Measurements from ENCODE around the gene NR1I3.
A peak's percentile ranks its signal among the peaks of the same experiment; 100 is the strongest.
"Not testable (repeated sequence)": the region's sequence is repeated elsewhere in the genome, so short reads cannot be mapped to it uniquely, and the experiment has no call there.

The NR1I3 gene

DNA sequence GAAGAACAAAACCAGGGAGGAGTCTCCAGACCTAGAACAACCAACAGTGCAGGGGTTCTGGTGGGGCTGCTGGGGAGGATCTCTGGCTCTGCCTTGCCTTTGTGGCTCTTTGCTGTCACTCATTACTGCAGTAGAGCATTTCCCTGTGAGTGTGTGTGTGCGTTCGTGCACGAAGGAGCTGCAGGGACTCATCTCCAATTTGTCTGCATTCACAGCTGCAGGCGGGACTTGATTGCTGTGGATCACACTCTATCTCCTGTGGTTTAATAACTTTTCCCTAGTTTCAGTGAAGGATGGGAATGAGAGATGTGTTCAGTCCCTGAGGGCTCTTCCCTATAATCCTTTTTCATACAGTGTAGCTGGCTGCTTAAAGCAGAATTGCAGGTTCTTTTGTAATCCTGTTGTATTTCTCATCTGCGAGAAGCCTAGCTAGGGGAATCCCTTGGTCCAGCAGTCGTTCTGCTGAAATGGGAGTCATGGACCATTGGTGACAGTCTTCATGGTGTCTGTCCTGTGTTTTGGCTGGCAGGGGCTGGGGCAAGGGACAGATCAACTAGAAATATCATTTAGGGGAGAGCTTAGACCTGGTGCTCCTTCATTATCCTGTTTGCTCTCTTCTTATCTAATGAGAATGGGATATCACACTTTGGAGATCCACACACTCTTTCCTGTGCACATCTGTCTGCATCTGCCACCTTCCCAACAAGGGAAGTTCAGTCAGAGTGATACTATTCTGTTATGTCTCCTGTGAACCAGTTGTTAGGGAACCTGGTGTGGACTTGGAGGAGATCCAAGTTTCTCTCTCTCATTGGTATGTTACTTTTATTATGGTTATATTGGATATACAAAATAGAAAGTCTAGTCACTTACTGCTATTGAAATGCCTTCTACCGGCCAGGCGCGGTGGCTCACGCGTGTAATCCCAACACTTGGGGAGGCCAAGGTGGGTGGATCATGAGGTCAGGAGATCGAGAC is 23.5 kb upstream of the NR1I3 start:
- 70 to 74% methylated on average over 5 to 6 of the region's 12 CpGs for WGBS, 2 experiments (ENCODE audit: insufficient coverage in 2 of 2)
- no peak overlapping the region for H3K27ac ChIP-seq (ENCODE audit: low read depth, low read length, severe bottlenecking)

DNA sequence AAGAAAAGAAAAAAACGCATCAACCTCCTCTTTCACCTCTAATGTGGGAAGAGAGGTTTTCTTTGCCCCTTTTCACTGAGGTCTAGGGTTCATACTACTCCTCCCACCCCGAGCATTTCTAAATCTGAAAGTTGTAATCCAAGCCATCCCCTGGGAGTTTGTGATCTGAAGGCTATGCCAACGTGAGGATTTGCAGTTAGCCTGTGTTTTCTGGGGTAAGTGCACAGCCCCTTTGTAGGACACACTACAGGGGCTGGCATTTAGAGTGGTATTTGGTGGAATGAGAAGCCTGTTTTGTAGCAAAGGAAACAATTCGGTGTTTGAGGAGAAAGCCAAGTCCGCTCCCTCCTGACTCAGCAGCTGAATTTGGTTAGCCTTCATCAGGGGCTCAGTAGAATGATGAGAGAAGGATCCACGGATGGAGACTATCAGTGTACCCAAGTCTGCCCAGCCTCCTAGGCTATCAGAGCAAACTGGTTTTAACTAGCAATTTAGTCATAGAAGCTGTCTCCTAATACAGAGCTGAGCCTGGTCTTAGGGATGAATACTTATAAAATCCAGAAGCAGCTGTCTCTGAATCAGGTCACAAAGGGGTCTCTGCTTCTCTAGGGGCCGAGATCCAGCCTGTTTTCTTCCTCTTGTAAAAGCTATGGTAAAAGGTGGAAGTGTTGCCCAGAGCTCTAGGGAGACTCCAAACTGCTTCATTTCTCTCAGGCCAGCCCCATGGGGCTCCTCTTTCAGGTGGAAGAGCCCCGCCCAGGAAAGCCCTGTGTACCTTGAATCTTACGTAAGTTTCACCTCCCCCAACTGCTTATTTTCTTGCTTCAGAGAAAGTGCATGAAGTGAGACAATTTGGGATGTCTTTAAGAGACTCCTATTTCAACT is 22.6 kb upstream of the NR1I3 start:
- no peaks in the 10 kb centered on the region for H3K4me1 ChIP-seq (ENCODE audit: control insufficient read depth, insufficient read depth, low read length, poor library complexity, severe bottlenecking)
- no peaks in the 10 kb centered on the region for H3K36me3 ChIP-seq (ENCODE audit: control insufficient read depth, insufficient read depth, low read length)
- WGBS, 2 experiments (ENCODE audit: insufficient coverage in 2 of 2) = 67 to 91% methylated on average over 3 to 5 of the region's 9 CpGs
- no peak overlapping the region for H3K4me3 ChIP-seq (ENCODE audit: extremely low read depth, insufficient read depth, low read length, poor library complexity, severe bottlenecking)
- H3K9me3 ChIP-seq (ENCODE audit: control insufficient read depth, low read length) = peaks cover 11% of the 10 kb centered on the region
- no peak overlapping the region for H3K27ac ChIP-seq (ENCODE audit: low read depth, low read length, severe bottlenecking)

More for the DNA sequence above, 23.5 kb upstream of the NR1I3 start:
- peaks cover 7% of the 10 kb centered on the region for H3K4me1 ChIP-seq (ENCODE audit: control insufficient read depth, insufficient read depth, low read length, poor library complexity, severe bottlenecking)
- H3K4me3 ChIP-seq (ENCODE audit: extremely low read depth, insufficient read depth, low read length, poor library complexity, severe bottlenecking) = no peak overlapping the region
- H3K9me3 ChIP-seq (ENCODE audit: control insufficient read depth, low read length) = peaks cover 11% of the 10 kb centered on the region
- no peaks in the 10 kb centered on the region for H3K36me3 ChIP-seq (ENCODE audit: control insufficient read depth, insufficient read depth, low read length)

DNA sequence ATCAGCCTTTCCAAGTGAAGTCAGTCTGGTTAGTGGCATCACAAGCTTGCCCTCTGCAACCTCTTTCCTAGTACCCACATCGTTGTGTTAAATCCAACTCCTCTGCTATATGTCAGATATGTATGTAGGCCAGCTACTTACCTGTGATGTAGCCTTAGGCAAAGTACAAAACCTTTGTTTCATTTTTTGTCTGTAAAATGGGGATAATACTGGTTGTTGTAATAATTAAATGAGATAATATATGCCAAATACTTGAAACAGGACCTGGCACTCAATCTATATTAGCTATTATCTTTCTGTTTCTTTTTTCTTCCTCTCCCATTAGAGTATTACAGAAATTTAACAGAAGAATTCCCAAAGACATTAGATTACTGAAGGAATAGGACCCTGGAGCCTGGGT is 21.8 kb upstream of the NR1I3 start:
- Histone ChIP-seq H3K4me1 (ENCODE audit: control insufficient read depth, insufficient read depth, low read length, poor library complexity, severe bottlenecking) (no peaks in the 10 kb centered on the region), H3K27ac (ENCODE audit: low read depth, low read length, severe bottlenecking) (no peak overlapping the region), H3K4me3 (ENCODE audit: extremely low read depth, insufficient read depth, low read length, poor library complexity, severe bottlenecking) (no peak overlapping the region), H3K9me3 (ENCODE audit: control insufficient read depth, low read length) (peaks cover 11% of the 10 kb centered on the region), H3K36me3 (ENCODE audit: control insufficient read depth, insufficient read depth, low read length) (no peaks in the 10 kb centered on the region)
- WGBS, 2 experiments (ENCODE audit: insufficient coverage in 2 of 2) = no CpG with 5 or more reads among the region's 1 CpG

DNA sequence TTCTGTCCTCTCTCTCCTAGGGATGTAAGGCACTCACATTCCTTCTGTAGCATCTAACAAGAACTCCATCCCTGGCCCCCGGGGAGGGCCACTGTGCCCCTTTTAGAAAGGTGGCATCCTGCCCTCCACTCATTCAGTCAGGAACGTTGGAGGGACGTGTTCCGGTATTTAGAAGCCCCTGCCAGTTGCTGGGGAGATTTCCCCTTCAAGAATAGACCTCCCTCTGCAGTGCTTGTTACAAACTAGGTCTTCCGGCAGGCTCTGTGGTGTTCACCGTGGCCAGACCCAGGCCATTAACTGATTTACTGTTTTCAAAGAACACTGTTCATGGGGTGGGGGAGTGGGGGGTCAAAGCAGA is 21.3 kb upstream of the NR1I3 start:
- H3K4me3 ChIP-seq (ENCODE audit: extremely low read depth, insufficient read depth, low read length, poor library complexity, severe bottlenecking) = no peak overlapping the region
- WGBS, 2 experiments (ENCODE audit: insufficient coverage in 2 of 2) = 42 to 92% methylated on average over 2 to 5 of the region's 6 CpGs

GRCh38 chr1:161258439-161259344 is 20.7 kb upstream of the NR1I3 start, which contains the start of gene PCP4L1:
Gene PCP4L1, plus strand, starts transcription at chr1:161258745. Its CDS starts 230 bp downstream, at chr1:161258975.
- WGBS, 2 experiments (ENCODE audit: insufficient coverage in 2 of 2) = 2 to 3% methylated on average over 48 to 51 of the region's 62 CpGs
- Histone ChIP-seq H3K4me3 (ENCODE audit: extremely low read depth, insufficient read depth, low read length, poor library complexity, severe bottlenecking) (peak within 1 kb of the TSS; percentile 28), H3K27ac (ENCODE audit: low read depth, low read length, severe bottlenecking) (no peak within 1 kb of the TSS), H3K36me3 (ENCODE audit: control insufficient read depth, insufficient read depth, low read length) (no peaks in the 10 kb centered on the region), H3K9me3 (ENCODE audit: control insufficient read depth, low read length) (peaks cover 11% of the 10 kb centered on the region), H3K4me1 (ENCODE audit: control insufficient read depth, insufficient read depth, low read length, poor library complexity, severe bottlenecking) (no peaks in the 10 kb centered on the region)

More for the DNA sequence above, 21.3 kb upstream of the NR1I3 start:
- Histone ChIP-seq H3K36me3 (ENCODE audit: control insufficient read depth, insufficient read depth, low read length) (no peaks in the 10 kb centered on the region), H3K27ac (ENCODE audit: low read depth, low read length, severe bottlenecking) (no peak overlapping the region), H3K9me3 (ENCODE audit: control insufficient read depth, low read length) (peaks cover 11% of the 10 kb centered on the region), H3K4me1 (ENCODE audit: control insufficient read depth, insufficient read depth, low read length, poor library complexity, severe bottlenecking) (no peaks in the 10 kb centered on the region)

- H3K36me3 ChIP-seq (ENCODE audit: control insufficient read depth, insufficient read depth, low read length); H3K27ac ChIP-seq (ENCODE audit: low read depth, low read length, severe bottlenecking); H3K4me3 ChIP-seq (ENCODE audit: extremely low read depth, insufficient read depth, low read length, poor library complexity, severe bottlenecking); H3K4me1 ChIP-seq (ENCODE audit: control insufficient read depth, insufficient read depth, low read length, poor library complexity, severe bottlenecking): not testable (repeated sequence)
- peaks cover 11% of the 10 kb centered on the region for H3K9me3 ChIP-seq (ENCODE audit: control insufficient read depth, low read length)
- 89 to 90% methylated on average over 2 to 4 of the region's 5 CpGs for WGBS, 2 experiments (ENCODE audit: insufficient coverage in 2 of 2)
Measured at GRCh38 chr1:161257109-161257508, 19.1 kb upstream of the NR1I3 start.

- H3K4me3 ChIP-seq (ENCODE audit: extremely low read depth, insufficient read depth, low read length, poor library complexity, severe bottlenecking); H3K27ac ChIP-seq (ENCODE audit: low read depth, low read length, severe bottlenecking); H3K4me1 ChIP-seq (ENCODE audit: control insufficient read depth, insufficient read depth, low read length, poor library complexity, severe bottlenecking); H3K36me3 ChIP-seq (ENCODE audit: control insufficient read depth, insufficient read depth, low read length): not testable (repeated sequence)
- WGBS, 2 experiments (ENCODE audit: insufficient coverage in 2 of 2) = 100% methylated on average over 1 of the region's 4 CpGs
- peaks cover 11% of the 10 kb centered on the region for H3K9me3 ChIP-seq (ENCODE audit: control insufficient read depth, low read length)
Measured at GRCh38 chr1:161255955-161256520, 18.0 kb upstream of the NR1I3 start.

DNA sequence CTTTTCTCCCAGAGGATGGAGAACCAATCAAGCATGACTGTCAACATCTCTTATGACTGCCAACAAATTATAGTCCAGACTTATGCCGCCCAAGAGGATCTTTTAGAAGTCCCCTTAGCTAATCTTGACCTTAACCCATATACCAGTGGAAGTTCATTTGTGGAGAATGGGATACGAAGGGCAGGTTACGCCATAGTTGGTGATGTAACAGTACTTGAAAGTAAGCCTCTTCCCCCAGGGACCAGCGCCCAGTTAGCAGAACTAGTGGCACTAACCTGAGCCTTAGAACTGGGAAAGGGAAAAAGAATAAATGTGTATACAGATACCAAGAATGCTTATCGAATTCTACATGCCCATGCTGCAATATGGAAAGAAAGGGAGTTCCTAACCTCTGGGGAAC is 17.3 kb upstream of the NR1I3 start:
- not testable (repeated sequence) for H3K27ac ChIP-seq (ENCODE audit: low read depth, low read length, severe bottlenecking); H3K4me1 ChIP-seq (ENCODE audit: control insufficient read depth, insufficient read depth, low read length, poor library complexity, severe bottlenecking); H3K36me3 ChIP-seq (ENCODE audit: control insufficient read depth, insufficient read depth, low read length); H3K4me3 ChIP-seq (ENCODE audit: extremely low read depth, insufficient read depth, low read length, poor library complexity, severe bottlenecking)
- H3K9me3 ChIP-seq (ENCODE audit: control insufficient read depth, low read length) = peaks cover 11% of the 10 kb centered on the region
- 94% methylated on average over 2 to 3 of the region's 5 CpGs for WGBS, 2 experiments (ENCODE audit: insufficient coverage in 2 of 2)

DNA sequence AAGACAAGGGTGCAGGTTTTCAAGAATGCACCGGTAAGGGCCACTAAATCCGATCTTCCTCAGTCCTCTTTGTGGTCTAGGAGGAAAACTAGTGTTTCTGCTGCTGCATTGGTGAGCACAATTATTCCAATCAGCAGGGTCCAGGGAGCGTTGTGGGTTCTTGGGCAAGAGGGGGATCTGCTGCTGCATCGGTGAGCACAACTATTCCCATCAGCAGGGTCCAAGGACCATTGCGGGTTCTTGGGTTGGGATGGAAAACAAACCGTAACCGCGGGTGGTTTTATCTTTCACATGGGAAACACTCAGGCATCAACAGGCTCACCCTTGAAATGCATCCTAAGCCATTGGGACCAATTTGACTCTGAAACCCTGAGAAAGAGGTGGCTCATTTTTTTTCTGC is 13.6 kb upstream of the NR1I3 start:
- WGBS, 2 experiments (ENCODE audit: insufficient coverage in 2 of 2) = 95 to 96% methylated on average over 6 to 8 of the region's 8 CpGs
- H3K4me3 ChIP-seq (ENCODE audit: extremely low read depth, insufficient read depth, low read length, poor library complexity, severe bottlenecking) = no peak overlapping the region
- H3K4me1 ChIP-seq (ENCODE audit: control insufficient read depth, insufficient read depth, low read length, poor library complexity, severe bottlenecking) = no peaks in the 10 kb centered on the region
- no peaks in the 10 kb centered on the region for H3K36me3 ChIP-seq (ENCODE audit: control insufficient read depth, insufficient read depth, low read length)
- H3K27ac ChIP-seq (ENCODE audit: low read depth, low read length, severe bottlenecking) = no peak overlapping the region
- H3K9me3 ChIP-seq (ENCODE audit: control insufficient read depth, low read length) = peaks cover under 1% of the 10 kb centered on the region

DNA sequence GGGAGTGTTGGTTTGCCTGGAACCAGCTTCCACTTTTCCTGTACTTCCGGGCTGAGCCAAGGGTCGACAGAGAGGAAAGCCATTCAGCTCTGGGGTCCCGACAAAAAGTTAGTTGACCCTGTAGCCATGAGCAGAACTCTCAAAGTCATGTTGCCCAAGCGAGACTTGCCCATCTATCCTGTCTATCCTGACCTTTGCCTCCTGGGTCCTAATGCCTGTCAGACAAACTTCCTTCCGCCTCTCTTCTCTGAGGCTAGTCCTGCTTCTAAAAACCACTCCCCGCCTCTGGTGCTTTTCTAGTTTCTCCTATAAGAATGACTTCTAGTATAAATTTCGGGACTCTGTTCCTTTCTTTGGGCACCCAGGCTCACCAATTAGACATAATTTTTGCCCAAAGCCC is 12.8 kb upstream of the NR1I3 start:
- H3K27ac ChIP-seq (ENCODE audit: low read depth, low read length, severe bottlenecking) = no peak overlapping the region
- WGBS, 2 experiments (ENCODE audit: insufficient coverage in 2 of 2) = 67 to 79% methylated on average over 5 to 7 of the region's 7 CpGs

More for the DNA sequence above, 12.8 kb upstream of the NR1I3 start:
- H3K9me3 ChIP-seq (ENCODE audit: control insufficient read depth, low read length) = no peaks in the 10 kb centered on the region
- no peak overlapping the region for H3K4me3 ChIP-seq (ENCODE audit: extremely low read depth, insufficient read depth, low read length, poor library complexity, severe bottlenecking)
- H3K36me3 ChIP-seq (ENCODE audit: control insufficient read depth, insufficient read depth, low read length) = no peaks in the 10 kb centered on the region
- H3K4me1 ChIP-seq (ENCODE audit: control insufficient read depth, insufficient read depth, low read length, poor library complexity, severe bottlenecking) = no peaks in the 10 kb centered on the region
